ENCODE results near the gene VTA1.
"Not testable (repeated sequence)": the region's sequence is repeated elsewhere in the genome, so short reads cannot be mapped to it uniquely, and the experiment has no call there.

The VTA1 gene

DNA sequence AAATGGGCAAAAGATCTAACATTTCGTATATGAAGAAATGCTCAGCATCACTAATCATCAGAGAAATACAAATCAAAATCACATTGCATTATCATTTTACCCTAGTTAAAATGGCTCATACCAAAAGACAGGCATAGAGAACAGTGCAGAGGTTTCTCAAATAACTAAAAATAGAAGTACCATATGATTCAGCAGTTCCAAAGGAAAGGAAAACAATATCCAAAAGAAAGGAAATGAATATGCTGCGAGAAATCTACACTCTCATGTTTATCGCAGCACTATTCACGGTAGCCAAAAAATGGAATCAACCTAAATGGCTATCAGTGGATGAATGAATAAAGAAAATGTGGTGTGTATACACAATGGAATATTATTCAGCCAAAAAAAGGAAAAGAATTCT is 63.5 kb downstream of the VTA1 start:
- Mint-ChIP-seq H3K36me3 (ENCODE audit: insufficient read depth) (peaks cover 35% of the 10 kb centered on the region), H3K4me1 (peaks cover 6% of the 10 kb centered on the region), H3K27ac (ENCODE audit: low read depth) (no peak overlapping the region), H3K4me3 (no peak overlapping the region), H3K27me3 (no peaks in the 10 kb centered on the region), H3K9me3 (peaks cover 6% of the 10 kb centered on the region)
- no peak for ATAC-seq (replicated peaks; ENCODE audit: extremely low read depth, poor library complexity, severe bottlenecking)
- no peak for DNase-seq (ENCODE audit: low spot score in 2 of 2)

GRCh38 chr6:142213402-142213801 is 66.3 kb downstream of the VTA1 start:
- ATAC-seq (replicated peaks; ENCODE audit: extremely low read depth, poor library complexity, severe bottlenecking) = no peak
- peaks cover 6% of the 10 kb centered on the region for H3K9me3 Mint-ChIP-seq
- DNase-seq (ENCODE audit: low spot score in 2 of 2) = no peak
- H3K27me3 Mint-ChIP-seq = no peaks in the 10 kb centered on the region
- H3K4me1 Mint-ChIP-seq = no peaks in the 10 kb centered on the region
- H3K4me3 Mint-ChIP-seq = no peak overlapping the region
- peak overlapping the region; percentile 22 for H3K27ac Mint-ChIP-seq (ENCODE audit: low read depth)
- peaks cover 30% of the 10 kb centered on the region for H3K36me3 Mint-ChIP-seq (ENCODE audit: insufficient read depth)

- ATAC-seq (replicated peaks; ENCODE audit: extremely low read depth, poor library complexity, severe bottlenecking) (no peak), DNase-seq (ENCODE audit: low spot score in 2 of 2) (no peak)
- H3K9me3 Mint-ChIP-seq = no peaks in the 10 kb centered on the region
- H3K4me1 Mint-ChIP-seq = no peaks in the 10 kb centered on the region
- H3K36me3 Mint-ChIP-seq (ENCODE audit: insufficient read depth) = peaks cover 13% of the 10 kb centered on the region
- H3K4me3 Mint-ChIP-seq = no peak overlapping the region
- no peaks in the 10 kb centered on the region for H3K27me3 Mint-ChIP-seq
- H3K27ac Mint-ChIP-seq (ENCODE audit: low read depth) = no peak overlapping the region
These were observed 71.4 kb downstream of the VTA1 start for GRCh38 chr6:142218446-142218845.

DNA sequence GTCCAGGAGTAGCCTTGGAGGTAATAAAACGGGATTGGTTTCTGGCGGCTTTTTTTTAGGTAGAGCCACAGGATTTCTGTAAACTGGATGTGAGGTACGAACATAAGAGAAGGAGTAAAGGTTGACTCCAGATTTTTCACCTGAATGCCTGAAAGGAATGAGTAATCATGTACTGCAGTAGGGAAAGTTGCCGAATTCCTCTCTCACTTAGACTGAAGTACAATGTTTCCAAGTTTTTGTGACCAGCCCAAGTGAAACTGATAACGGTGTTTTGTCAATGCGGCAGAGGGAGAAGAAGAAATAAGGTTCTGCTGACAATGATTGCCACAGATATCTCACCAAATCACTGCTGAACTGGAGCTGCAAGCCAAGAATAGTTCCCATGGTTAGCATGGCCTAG is 75.0 kb downstream of the VTA1 start:
- no peak for ATAC-seq (replicated peaks; ENCODE audit: extremely low read depth, poor library complexity, severe bottlenecking)
- no peak overlapping the region for H3K27ac Mint-ChIP-seq (ENCODE audit: low read depth)
- H3K36me3 Mint-ChIP-seq (ENCODE audit: insufficient read depth) = peaks cover 3% of the 10 kb centered on the region
- H3K4me1 Mint-ChIP-seq = no peaks in the 10 kb centered on the region
- no peak for DNase-seq (ENCODE audit: low spot score in 2 of 2)
- no peak overlapping the region for H3K4me3 Mint-ChIP-seq
- H3K9me3 Mint-ChIP-seq = no peaks in the 10 kb centered on the region
- H3K27me3 Mint-ChIP-seq = no peaks in the 10 kb centered on the region

DNA sequence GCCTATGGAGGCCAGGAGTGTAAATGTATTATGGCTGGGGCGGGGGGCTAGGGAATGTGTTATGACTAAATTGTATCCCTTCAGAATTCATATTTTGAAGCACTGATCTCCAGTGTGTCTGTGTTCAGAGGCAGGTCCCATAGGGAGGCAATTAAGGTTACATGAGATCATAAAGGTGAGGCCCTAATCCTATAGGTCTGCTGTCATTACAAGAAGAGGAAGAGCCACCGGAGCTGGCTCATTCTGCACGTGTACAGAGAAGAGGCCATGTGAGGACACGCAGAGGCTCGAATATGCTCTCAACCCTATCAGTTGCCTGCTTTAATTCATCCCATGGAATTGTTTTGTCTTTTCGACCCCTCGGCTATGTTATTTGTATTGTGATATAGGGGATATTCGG is 76.9 kb downstream of the VTA1 start:
- H3K36me3 Mint-ChIP-seq (ENCODE audit: insufficient read depth) = no peaks in the 10 kb centered on the region
- DNase-seq (ENCODE audit: low spot score in 2 of 2) = no peak
- H3K27me3 Mint-ChIP-seq = no peaks in the 10 kb centered on the region
- H3K4me1 Mint-ChIP-seq = no peaks in the 10 kb centered on the region
- H3K27ac Mint-ChIP-seq (ENCODE audit: low read depth) = no peak overlapping the region
- ATAC-seq (replicated peaks; ENCODE audit: extremely low read depth, poor library complexity, severe bottlenecking) = no peak
- H3K4me3 Mint-ChIP-seq = no peak overlapping the region
- no peaks in the 10 kb centered on the region for H3K9me3 Mint-ChIP-seq

DNA sequence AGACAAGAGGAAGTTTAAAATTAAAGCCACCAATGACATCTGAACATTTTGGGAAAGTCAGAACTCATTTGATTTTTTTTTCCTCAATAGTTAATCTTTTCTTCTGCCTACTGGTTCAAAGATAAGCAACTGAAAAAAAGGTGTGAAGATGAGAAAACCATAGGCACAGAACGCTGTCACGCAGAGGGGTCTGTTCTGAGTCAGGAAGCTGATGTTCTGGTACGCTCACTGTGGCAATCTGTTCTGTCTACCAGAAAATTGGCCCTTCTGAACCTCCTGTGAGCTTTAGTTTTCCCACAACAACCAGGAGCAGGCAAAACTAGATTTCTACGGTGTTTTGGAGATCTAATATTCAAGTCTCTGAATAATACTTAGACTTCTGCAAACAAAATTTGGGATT is 78.1 kb downstream of the VTA1 start:
- no peaks in the 10 kb centered on the region for H3K4me1 Mint-ChIP-seq
- peak overlapping the region; percentile 12 for H3K27ac Mint-ChIP-seq (ENCODE audit: low read depth)
- H3K27me3 Mint-ChIP-seq = no peaks in the 10 kb centered on the region
- DNase-seq (ENCODE audit: low spot score in 2 of 2) = no peak
- no peaks in the 10 kb centered on the region for H3K9me3 Mint-ChIP-seq
- H3K36me3 Mint-ChIP-seq (ENCODE audit: insufficient read depth) = no peaks in the 10 kb centered on the region
- H3K4me3 Mint-ChIP-seq = no peak overlapping the region
- ATAC-seq (replicated peaks; ENCODE audit: extremely low read depth, poor library complexity, severe bottlenecking) = no peak

GRCh38 chr6:142225552-142225951 is 78.5 kb downstream of the VTA1 start:
- no peaks in the 10 kb centered on the region for H3K4me1 Mint-ChIP-seq
- DNase-seq (ENCODE audit: low spot score in 2 of 2) = no peak
- H3K27ac Mint-ChIP-seq (ENCODE audit: low read depth) = no peak overlapping the region
- ATAC-seq (replicated peaks; ENCODE audit: extremely low read depth, poor library complexity, severe bottlenecking) = no peak
- H3K27me3 Mint-ChIP-seq = peaks cover under 1% of the 10 kb centered on the region
- H3K4me3 Mint-ChIP-seq = no peak overlapping the region
- no peaks in the 10 kb centered on the region for H3K36me3 Mint-ChIP-seq (ENCODE audit: insufficient read depth)
- no peaks in the 10 kb centered on the region for H3K9me3 Mint-ChIP-seq

GRCh38 chr6:142226731-142227130 is 79.7 kb downstream of the VTA1 start:
- DNase-seq (ENCODE audit: low spot score in 2 of 2) (no peak), ATAC-seq (replicated peaks; ENCODE audit: extremely low read depth, poor library complexity, severe bottlenecking) (no peak)
- Mint-ChIP-seq H3K9me3 (no peaks in the 10 kb centered on the region), H3K27me3 (peaks cover 13% of the 10 kb centered on the region), H3K27ac (ENCODE audit: low read depth) (no peak overlapping the region), H3K4me1 (no peaks in the 10 kb centered on the region), H3K36me3 (ENCODE audit: insufficient read depth) (no peaks in the 10 kb centered on the region), H3K4me3 (no peak overlapping the region)

DNA sequence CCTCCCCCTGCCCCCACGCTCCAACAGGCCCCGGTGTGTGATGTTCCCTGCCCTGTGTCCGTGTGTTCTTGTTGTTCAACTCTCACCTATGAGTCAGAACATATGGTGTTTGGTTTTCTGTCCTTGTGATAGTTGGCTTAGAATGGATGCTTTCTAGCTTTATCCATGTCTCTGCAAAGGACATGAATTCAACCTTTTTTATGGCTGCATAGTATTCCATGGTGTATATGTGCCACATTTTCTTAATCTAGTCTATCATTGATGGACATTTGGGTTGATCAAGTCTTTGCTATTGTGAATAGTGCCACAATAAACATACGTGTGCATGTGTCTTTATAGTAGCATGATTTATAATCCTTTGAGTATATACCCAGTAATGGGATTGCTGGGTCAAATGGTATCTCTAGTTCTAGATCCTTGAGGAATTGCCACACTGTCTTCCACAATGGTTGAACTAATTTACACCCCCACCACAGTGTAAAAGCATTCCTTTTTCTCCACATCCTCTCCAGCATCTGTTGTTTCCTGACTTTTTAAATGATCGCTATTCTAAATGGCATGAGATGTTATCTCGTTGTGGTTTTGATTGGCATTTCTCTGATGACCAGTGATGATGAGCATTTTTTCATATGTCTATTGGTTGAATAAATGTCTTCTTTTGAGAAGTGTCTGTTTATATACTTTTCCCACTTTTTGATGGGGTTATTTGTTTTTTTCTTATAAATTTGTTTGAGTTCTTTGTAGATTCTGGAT is 82.6 kb downstream of the VTA1 start:
- peaks cover 42% of the 10 kb centered on the region for H3K27me3 Mint-ChIP-seq
- H3K4me3 Mint-ChIP-seq; H3K9me3 Mint-ChIP-seq; ATAC-seq (replicated peaks; ENCODE audit: extremely low read depth, poor library complexity, severe bottlenecking); H3K4me1 Mint-ChIP-seq; DNase-seq (ENCODE audit: low spot score in 2 of 2); H3K27ac Mint-ChIP-seq (ENCODE audit: low read depth); H3K36me3 Mint-ChIP-seq (ENCODE audit: insufficient read depth): not testable (repeated sequence)

DNA sequence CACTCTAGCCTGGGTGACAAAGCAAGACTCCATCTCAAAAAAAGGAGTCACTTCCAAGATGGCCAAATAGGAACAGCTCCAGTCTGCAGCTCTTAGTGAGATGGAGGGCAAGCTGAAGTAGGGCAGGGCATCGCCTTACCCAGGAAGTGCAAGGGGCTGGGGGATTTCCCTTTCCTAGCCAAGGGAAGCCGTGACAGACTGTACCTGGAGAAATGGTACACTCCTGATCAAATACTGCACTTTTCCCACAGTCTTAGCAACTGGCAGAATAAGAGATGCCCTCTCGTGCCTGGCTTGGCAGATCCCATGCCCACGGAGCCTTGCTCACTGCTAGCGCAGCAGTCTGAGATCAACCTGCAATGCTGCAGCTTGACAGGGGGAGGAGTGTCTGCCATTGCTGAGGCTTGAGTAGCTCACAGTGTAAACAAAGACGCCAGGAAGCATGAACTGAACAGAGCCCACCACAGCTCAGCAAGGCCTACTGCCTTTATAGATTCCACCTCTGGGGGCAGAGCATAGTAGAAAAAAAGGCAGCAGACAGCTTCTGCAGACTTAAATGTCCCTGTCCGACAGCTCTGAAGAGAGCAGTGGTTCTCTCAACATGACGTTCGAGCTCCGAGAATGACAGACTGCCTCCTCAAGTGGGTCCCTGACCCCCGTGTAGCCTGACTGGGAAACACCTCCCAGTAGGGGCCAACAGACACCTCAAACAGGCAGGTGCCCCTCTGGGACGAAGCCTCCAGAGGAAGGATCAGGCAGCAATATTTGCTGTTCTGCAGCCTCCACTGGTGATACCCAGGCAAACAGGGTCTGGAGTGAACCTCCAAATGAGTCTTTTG is 85.4 kb downstream of the VTA1 start:
- not testable (repeated sequence) for H3K9me3 Mint-ChIP-seq; H3K4me3 Mint-ChIP-seq; H3K4me1 Mint-ChIP-seq; H3K36me3 Mint-ChIP-seq (ENCODE audit: insufficient read depth)
- ATAC-seq (replicated peaks; ENCODE audit: extremely low read depth, poor library complexity, severe bottlenecking) (peak; percentile 65), DNase-seq (ENCODE audit: low spot score in 2 of 2) (peak; percentile 14 to 21)
- peaks cover 52% of the 10 kb centered on the region for H3K27me3 Mint-ChIP-seq
- H3K27ac Mint-ChIP-seq (ENCODE audit: low read depth) = peak overlapping the region; percentile 19

GRCh38 chr6:142233945-142234682 is 87.1 kb downstream of the VTA1 start:
- peaks cover 5% of the 10 kb centered on the region for H3K4me1 Mint-ChIP-seq
- no peak for DNase-seq (ENCODE audit: low spot score in 2 of 2)
- H3K36me3 Mint-ChIP-seq (ENCODE audit: insufficient read depth) = no peaks in the 10 kb centered on the region
- H3K9me3 Mint-ChIP-seq = no peaks in the 10 kb centered on the region
- H3K27me3 Mint-ChIP-seq = peaks cover 52% of the 10 kb centered on the region
- ATAC-seq (replicated peaks; ENCODE audit: extremely low read depth, poor library complexity, severe bottlenecking) = no peak
- H3K4me3 Mint-ChIP-seq = no peak overlapping the region
- H3K27ac Mint-ChIP-seq (ENCODE audit: low read depth) = no peak overlapping the region

- no peak overlapping the region for H3K27ac Mint-ChIP-seq (ENCODE audit: low read depth)
- DNase-seq (ENCODE audit: low spot score in 2 of 2) (no peak), ATAC-seq (replicated peaks; ENCODE audit: extremely low read depth, poor library complexity, severe bottlenecking) (no peak)
- H3K27me3 Mint-ChIP-seq = peaks cover 52% of the 10 kb centered on the region
- H3K4me1 Mint-ChIP-seq = peaks cover 5% of the 10 kb centered on the region
- H3K4me3 Mint-ChIP-seq = no peak overlapping the region
- H3K9me3 Mint-ChIP-seq = no peaks in the 10 kb centered on the region
- H3K36me3 Mint-ChIP-seq (ENCODE audit: insufficient read depth) = no peaks in the 10 kb centered on the region
These were observed 88.2 kb downstream of the VTA1 start for GRCh38 chr6:142235272-142235671.

All from central memory CD8-positive, alpha-beta T cell (primary cell).